ENCODE data around the gene HSP90AB1.

DNA sequence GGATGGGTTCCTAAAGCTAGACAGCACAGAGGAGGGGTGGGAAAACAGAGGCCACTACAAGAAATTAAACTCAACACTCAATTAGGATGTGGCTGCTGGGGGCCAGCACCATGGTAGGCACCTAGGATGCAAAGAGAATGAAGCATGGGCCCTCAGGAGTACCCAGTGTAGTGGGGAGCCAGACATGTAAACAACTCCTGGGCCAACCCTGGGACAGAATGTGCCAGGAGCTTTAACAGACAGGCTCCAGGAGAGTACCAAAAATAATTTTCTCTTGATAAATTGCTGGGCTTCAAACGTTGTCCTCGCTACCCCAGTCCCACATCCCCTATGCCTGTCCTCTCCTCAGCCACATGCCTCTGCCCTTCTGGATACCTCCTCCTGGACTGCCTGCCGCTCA is 25.0 kb downstream of the HSP90AB1 start:
- TF ChIP-seq, protein P1, sequence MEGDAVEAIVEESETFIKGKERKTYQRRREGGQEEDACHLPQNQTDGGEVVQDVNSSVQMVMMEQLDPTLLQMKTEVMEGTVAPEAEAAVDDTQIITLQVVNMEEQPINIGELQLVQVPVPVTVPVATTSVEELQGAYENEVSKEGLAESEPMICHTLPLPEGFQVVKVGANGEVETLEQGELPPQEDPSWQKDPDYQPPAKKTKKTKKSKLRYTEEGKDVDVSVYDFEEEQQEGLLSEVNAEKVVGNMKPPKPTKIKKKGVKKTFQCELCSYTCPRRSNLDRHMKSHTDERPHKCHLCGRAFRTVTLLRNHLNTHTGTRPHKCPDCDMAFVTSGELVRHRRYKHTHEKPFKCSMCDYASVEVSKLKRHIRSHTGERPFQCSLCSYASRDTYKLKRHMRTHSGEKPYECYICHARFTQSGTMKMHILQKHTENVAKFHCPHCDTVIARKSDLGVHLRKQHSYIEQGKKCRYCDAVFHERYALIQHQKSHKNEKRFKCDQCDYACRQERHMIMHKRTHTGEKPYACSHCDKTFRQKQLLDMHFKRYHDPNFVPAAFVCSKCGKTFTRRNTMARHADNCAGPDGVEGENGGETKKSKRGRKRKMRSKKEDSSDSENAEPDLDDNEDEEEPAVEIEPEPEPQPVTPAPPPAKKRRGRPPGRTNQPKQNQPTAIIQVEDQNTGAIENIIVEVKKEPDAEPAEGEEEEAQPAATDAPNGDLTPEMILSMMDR (IDR thresholded peaks at IDR 0.05), result no peak
- TF ChIP-seq POLR2A (IDR thresholded peaks at IDR 0.05; ENCODE audit: low read depth) (no peak), POLR2AphosphoS5 (IDR thresholded peaks at IDR 0.05) (no peak)

All from esophagus muscularis mucosa (tissue), 3 donors.